RPMI7951 (cell line): ENCODE data around the gene AMN. TPM values are rescaled to one million over a fixed set of nuclear protein-coding genes. Genes with fewer than 3 reads are reported as not detected.

Experiments used
- DNase-seq: peaks from one replicate; pipeline ENCODE4 v3.0.0-alpha.2; 2012; ENCODE audit warnings: low read depth
- total RNA-seq: library from RNA; depleted of rRNA; stranded (reverse); fragments of >200 nt; shearing (Covaris generic); gene quantifications from 2 replicates; pipeline ENCODE4 v1.2.3, GENCODE V29; 2014

Gene AMN
- total RNA-seq, 1 experiment from 2014 or later: not detected

- no peak for DNase-seq
These were observed 5.5 kb downstream of the AMN start for GRCh38 chr14:102927878-102928411.

DNA sequence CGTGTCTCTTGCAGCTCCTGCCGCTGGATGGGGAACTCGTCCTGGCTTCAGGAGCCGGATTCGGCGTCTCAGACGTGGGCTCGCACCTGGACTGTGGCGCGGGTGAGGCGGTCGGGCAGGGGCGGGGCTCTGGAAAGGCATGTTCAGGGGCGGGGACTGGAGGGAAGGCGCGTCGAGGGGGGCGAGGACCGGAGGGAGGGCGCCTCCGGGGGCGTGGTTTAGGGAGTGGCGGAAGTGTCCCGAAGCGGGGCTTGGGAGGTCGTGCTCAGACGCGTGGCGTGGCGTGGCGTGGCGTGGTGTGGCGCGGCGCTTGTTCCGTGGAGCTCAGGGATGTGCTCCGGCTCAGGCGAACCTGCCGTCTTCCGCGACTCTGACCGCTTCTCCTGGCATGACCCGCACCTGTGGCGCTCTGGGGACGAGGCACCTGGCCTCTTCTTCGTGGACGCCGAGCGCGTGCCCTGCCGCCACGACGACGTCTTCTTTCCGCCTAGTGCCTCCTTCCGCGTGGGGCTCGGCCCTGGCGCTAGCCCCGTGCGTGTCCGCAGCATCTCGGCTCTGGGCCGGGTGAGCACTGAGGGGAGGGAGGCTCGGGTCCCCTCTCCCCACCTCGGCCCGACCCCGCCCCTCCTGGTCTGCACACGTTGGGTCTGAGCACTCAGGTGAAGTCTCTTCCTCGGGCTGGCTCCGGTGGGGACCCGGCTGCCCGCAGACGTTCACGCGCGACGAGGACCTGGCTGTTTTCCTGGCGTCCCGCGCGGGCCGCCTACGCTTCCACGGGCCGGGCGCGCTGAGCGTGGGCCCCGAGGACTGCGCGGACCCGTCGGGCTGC, 6.2 kb downstream of the AMN start:
- DNase-seq: no peak

DNA sequence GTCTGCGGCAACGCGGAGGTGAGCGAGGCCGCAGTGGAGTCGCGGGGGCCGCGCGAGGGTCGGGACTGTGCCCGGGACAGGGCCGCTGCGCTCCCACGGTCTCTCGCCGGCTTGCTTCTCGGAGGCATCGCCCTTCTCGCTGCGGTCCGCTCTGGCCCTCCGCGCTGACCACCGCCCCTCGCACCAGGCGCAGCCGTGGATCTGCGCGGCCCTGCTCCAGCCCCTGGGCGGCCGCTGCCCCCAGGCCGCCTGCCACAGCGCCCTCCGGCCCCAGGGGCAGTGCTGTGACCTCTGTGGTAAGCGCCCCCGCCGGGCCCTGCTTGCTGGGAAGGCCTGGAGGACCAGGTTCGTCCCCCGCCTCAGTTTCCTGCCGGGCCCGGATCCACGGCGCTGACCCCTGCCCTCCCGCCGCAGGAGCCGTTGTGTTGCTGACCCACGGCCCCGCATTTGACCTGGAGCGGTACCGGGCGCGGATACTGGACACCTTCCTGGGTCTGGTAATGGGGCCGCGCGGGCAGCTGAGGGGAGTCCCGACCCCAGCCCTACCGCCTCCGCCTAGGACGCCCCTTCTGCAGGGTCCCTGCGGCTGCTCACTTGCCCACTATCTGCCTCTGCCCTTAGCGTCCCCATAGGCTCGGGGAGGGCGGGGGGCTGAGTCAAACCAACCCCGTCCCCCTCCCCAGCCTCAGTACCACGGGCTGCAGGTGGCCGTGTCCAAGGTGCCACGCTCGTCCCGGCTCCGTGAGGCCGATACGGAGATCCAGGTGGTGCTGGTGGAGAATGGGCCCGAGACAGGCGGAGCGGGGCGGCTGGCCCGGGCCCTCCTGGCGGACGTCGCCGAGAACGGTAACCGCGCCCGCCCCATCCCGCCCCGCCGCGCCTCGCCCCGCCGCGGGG, 7.0 kb downstream of the AMN start:
- no peak for DNase-seq

DNA sequence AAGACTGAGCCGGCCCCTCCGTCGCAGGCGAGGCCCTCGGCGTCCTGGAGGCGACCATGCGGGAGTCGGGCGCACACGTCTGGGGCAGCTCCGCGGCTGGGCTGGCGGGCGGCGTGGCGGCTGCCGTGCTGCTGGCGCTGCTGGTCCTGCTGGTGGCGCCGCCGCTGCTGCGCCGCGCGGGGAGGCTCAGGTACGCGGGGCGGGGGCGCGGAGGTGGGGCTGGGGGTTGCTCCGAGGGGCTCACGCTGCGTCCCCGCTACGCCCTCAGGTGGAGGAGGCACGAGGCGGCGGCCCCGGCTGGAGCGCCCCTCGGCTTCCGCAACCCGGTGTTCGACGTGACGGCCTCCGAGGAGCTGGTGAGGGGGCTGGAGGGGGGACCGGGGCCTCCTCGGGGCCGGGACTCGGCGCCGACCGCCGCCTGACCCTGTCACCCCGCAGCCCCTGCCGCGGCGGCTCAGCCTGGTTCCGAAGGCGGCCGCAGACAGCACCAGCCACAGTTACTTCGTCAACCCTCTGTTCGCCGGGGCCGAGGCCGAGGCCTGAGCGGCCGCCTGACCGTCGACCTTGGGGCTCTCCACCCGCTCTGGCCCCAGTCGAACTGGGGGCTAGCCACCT, 7.8 kb downstream of the AMN start:
- no peak for DNase-seq

DNA sequence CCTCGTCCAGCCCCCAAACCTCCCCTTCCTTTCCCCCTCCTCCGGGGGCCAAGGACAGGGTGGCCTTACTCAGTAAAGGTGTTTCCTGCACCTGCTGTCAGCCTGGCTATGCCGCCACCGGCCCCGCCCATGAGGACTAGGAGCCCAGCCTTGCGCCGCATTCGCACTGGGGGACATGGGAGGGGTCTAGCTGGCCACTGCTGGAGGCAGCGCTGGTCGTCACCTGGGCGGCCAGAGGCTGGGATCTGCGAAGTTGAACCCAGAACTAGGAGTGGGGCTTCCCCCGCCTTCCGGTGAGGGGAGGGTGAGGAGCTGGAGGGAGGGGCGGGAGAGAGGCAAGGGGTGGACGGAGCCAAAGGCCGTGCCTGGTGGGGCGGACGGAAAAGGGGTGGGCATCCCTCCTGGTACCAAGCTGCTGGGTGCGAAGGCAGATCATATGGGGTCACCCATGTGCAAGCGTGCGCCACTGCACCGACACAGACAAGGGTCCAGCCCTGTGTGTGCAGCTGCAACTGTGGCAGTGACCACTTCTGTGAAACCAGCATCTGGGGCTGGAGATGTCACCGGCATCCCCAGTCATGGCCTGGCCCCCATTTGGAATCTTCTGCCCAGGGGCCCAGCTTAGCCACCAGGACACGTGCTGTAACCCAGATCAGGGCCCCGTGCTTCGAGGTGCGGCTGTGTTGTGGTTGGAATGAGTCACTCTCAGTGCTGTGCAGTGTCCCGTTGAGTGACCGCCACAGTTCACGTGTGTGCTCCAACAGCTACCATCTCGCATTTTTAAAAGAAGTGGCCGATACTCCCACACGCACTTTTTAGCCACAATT, 8.5 kb downstream of the AMN start:
- DNase-seq: peak; percentile 84

DNA sequence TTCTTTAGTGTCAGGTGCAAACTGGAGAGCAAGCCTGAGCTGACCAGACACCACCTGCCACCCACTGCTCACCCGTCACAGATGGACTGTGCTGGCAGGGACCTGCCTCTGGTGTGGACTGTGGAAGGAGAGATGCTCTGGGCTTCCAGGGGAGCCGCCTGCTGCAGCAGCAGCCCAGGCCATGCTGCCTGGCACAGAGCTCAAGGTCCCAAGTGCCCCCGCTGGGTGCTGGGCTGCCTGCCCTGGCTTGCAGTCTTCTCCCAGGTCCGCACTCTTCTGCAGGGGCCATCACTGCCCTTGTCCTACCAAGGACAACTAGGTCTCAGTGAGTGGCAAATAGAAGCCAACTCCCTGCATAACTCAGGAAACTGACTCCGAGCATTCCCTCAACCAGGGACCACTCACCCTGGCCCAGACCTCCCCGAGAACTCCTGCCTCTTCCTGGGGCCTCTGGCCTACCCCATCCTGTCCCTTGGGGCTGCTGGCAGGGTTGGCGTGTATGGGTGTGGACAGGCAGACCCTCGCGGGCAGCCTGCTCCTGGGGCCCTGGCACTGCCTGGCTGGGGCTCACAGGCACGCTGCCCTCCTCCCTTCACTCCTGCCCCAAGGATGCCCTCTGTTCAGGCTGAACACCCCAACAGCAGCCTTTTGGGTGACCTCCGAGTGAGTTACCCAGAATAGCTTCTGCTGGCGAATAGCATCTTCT, 9.3 kb downstream of the AMN start:
- no peak for DNase-seq

- DNase-seq: no peak
These were observed 10.2 kb downstream of the AMN start for GRCh38 chr14:102932484-102933248.

GRCh38 chr14:102933618-102934231, 11.3 kb downstream of the AMN start:
- DNase-seq: no peak

GRCh38 chr14:102935756-102936155, 13.3 kb downstream of the AMN start:
- DNase-seq: no peak

GRCh38 chr14:102937331-102938175, 15.1 kb downstream of the AMN start:
- no peak for DNase-seq

DNA sequence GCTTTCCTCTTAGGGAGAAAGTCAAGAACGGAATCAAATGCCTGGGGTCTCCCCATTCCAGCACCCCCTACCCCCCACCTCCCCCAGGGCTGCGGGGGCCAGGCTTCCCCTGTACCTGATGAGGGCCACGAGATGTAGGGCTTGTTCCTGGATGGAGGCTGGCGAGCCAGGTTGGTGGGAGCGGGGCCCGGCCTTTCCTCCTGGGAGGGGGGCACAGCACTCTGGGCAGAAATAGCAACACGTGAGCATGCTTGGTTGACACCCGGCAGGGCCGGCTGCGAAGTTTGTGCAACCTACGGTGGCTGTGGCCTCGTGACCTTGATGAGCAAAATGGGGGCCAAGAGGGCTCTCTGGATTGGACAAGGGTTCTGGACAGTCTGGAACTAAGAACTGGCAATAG, 15.7 kb downstream of the AMN start:
- no peak for DNase-seq

DNA sequence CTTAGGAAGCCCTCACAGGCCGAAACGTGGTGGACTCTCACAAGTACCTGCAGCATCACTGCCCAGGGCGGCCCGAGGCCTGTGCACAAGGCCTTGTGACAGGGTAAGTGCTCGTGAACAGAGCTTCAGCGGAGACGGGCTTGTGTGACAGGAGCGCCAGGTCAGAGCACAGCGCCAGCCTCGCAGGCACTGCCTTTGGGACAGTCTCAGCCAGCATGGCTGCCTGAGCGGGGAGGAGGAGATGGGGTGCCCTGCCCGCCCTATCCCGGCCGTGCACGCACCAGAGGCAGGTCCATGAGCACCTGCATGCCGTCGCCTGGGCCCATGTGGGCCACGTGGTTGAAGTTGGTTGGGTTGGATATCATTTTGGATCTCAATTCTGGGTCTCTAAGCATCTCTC, 16.9 kb downstream of the AMN start:
- DNase-seq: no peak

DNA sequence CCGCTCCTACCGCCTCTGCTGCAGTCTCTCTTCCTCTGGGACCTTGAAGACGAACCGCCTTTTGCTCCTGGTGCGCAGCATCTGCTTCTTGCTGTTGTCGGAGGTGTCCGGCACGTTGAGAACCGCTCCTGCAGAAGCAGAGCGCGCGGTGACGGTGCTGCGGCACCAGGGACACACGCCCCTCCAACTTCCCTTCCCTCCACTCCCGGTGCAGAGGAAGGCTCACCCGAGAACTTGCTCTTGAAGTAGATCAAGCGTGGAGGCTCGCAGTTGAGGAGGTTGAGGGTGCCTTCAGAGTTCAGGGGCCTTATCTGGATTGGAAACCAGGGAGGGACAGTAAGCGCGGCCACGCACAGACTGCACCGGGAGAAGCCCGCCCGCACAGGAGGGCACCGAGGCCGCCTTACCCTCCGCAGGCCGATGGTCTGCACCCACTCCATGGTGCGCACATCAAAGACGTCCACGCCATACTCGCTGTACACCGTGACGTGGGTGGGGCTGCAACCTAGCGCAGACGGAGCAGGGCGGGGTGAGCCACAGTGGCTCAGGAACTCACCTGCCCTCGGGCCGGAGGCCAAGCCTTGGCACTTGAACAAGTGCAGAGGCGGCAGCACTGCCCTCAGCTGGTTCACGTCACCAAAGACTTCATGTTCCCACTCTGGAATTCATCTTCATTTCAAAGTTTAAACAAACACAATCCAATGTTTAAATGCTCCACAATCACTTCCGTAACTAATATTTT, 17.5 kb downstream of the AMN start:
- no peak for DNase-seq

GRCh38 chr14:102940729-102941362, 18.4 kb downstream of the AMN start:
- DNase-seq: no peak

DNA sequence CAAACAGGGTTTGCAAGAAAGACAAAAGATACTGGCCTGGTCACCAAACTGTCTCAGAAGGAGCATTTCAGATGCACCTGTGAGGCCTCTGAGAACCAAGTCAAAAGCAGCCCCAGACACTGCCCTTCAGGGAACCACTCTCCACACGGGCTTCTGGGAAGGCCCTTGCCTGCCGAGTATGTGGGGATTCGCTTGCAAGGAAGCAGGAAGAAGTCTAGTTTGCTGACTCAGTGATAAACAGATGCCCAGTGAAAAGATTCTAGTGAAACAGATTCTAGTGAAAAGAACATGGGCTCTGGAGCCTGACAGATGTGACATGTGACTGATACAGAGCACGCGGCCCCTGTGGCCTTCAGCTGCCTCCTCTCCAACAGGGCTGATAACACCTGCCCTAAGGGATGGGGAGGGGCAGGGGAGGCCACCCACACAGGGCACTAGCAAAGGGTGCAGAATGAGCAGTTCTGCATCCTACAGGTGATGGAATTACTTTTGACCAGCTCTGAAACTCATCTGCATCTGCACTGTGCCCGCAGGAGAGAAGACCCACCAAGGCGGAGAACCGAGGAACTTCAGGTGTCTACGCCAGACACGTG, 19.1 kb downstream of the AMN start:
- DNase-seq: no peak

- no peak for DNase-seq
These were observed 19.6 kb downstream of the AMN start for GRCh38 chr14:102942069-102942468.

DNA sequence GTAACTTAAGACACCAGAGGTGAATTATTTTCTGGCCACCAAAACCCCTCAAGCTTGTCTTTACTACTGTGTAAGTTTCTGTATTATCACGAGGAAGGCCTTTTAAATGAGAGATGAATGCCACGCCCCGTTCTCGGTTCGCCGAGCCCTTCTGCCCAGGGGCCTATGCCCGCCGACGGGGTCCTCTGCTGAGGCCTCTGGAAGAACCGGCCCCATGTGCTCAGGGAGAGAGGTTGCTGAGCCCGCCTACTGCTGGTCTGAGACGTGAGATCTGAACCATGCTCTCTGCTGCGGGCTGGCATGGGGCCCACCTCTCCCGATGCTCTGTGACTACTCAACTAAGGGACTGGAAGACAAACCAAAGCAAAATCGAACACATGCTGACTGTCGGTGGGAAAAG, 21.0 kb downstream of the AMN start:
- no peak for DNase-seq
